ENCODE data around the gene SLIT1.

The SLIT1 gene

DNA sequence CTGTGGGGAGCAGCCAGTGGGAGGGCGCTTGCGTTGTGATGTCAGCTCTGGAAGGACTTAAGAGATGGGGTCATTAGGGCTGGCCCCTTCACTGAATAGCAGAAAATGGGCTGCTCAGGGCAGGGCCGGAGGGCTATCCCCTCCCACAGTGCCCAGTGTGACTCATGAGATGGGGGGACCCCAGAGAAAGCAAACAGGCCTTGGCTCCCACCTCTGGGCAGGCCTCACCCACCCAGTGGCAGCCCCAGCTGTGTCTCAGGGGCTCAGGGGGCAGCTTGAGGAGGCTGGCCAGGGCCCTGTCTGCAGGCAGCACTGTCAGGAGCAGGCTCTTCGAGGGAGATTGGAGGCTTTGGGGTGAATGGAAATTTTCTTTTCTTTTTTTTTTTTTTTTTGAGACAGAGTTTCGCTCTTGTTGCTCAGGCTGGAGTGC is 168.3 kb downstream of the SLIT1 start:
- DNase-seq: no peak

DNA sequence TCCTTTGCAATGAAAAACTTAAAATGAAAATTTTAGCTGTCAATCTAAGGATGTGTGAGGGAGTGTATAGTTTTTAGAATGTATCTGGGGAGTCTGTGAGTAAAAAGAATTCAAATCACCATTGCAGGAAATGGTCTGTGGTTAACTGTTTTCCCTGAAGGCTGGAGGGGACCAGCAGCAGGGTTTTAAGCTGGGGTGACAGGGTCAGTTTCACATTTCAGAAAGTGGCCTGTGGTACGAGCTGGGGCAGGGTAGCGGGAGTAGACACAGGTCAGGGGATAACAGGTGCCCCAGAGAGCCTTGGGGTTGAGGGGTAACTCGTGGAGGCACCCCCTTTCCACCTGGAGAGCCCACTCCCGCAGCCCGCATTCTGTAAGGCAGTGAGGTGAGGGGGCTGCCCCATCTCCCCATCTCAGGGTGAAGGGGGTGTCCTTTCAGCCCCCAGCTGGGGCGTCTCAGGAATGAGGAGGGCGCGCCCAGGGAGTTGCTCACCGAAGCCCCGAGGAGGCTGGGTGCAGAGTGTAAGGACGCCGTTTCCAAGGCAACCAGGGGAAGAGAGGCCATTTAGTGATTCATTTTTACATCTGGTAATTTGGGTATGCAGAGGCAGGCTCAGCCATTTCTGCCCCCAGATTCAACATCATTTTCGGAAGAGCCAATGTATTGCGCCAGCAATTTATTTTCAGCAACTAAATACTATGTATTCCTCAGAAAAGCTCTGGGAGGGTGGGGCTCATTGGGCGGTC is 168.9 kb downstream of the SLIT1 start:
- no peak for DNase-seq

DNA sequence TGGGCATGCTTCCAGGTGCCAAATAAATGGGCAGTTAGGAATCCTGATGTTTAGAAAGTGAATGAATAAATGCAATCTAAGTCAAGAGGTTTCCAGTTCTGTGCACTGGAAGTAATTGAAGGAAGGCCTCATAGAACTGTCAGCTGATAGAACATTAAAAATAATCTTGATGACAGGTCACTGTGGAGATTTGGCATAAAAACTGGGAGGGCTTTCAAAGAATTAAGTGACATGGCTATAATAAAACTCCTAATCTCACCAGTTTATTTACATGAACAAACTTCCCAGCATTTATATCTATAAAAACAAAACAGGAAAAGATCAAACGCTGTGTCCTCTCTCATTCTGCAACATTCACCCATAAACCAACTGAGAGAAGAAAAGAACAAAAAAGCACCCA is 170.5 kb downstream of the SLIT1 start:
- DNase-seq: no peak

DNA sequence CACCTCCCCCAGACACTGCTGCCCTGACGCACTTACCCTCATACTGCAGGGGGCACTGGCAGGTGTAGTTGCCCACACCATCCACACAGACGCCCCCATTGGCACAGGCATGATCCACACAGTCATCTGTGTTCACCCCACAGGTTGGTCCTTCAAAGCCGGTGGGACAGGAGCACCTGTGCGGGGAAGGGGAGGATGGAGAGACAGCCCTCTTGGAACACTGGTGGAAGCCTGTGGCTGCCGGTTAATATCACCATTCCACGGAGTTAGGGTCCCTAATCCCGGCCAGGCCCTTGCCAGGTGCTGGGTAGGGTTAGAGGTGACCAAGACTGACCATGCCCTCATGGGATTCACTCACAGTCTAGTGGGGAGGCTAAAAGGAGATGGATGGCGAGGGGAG is 171.8 kb downstream of the SLIT1 start:
- no peak for DNase-seq

DNA sequence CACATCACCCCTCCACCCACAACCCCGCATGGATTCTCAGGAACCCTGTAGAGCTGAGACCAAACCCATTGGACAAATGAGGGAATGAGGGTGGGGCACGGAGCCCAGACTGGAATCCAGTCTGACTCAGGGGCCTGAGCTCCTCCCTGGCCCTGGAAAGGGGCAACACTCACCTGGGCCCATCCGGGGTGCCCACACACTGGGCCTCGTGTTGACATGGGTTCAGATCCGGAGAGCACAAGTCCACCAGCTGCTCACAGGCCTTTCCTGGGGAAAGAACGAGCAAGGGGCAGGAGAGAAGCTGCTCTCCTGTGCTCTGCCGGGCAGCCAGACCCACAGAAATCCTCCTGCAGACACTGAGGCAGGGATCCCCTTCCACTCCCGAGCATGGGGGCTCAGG is 172.2 kb downstream of the SLIT1 start:
- DNase-seq: no peak

DNA sequence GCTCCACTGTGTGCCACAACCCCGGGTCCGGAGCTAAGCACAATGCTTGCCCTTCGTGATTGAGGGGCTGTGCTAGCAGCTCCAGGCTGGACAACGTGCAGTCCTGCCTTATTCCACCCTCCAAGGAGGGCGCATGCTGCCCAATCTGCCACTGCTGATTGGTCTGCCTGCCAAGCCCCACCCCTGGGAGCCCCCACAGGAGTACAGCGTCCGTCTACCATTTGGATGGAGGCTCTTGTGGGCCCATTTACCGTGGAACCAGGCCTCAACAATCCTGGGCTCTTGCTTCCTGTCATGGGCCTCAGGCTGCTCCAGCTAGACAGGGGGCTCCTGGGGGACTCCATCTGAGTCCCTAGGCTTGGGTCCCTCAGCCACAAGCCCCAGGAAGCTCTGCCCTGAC is 173.3 kb downstream of the SLIT1 start:
- DNase-seq: no peak

DNA sequence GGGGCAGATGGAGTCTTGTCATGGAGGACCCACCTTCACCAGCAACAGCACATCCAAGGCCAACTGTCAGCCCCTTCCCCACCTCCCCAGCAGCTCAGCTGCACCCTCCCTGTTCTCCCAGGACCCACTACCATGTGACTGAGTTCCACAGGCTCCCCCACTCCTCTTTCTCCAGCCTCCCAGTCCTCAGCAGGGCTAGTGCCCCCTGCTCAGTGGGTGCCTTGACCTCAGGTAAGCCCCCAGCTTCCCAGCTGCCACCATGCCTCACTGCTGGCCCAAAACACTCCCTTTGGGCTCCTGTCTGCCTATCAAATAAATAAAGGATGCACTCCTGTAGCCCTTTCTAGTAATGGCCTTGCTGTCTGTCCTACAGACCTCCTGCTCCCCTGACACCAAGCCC is 174.4 kb downstream of the SLIT1 start:
- no peak for DNase-seq

DNA sequence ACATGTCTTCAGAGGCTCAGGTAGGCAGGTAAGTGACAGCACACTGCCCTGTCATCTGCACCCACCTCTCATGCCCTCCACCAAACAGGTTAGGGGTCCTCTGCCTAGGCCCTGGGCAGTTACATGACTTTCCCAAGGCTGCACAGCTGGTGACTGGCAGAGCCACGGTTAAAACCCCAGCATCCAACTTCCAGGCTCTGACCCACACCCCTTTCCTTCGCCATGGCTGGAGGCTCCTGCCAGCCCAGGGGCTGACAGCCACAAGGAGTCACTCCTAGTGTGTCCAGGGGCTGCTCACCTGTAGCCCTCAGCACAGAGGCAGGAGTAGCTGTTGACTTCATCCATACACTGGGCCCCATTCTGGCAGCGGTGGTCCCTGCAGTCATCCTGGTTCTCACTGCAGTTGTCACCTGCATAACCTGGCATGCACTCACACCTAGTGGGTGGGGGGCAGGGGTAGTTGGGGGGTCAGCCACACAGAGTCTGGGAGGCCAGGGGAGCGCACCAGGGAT is 175.0 kb downstream of the SLIT1 start:
- no peak for DNase-seq

DNA sequence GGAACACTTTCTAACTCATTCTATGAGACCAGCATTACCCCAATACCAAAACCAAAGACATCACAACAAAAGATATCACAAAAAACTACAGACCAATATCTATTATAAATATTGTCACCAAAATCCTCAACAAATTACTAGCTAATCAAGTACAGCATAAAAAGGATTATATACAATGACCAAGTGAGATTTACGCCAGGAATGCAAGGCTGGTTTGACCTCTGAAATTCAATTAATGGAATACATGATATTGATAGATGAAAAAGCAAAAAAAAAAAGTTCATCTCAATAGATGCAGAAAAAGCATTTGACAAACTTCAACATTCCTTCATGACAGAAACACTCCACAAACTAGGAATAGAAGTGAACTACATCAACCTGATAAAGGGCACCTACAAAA is 178.3 kb downstream of the SLIT1 start:
- DNase-seq: no peak

DNA sequence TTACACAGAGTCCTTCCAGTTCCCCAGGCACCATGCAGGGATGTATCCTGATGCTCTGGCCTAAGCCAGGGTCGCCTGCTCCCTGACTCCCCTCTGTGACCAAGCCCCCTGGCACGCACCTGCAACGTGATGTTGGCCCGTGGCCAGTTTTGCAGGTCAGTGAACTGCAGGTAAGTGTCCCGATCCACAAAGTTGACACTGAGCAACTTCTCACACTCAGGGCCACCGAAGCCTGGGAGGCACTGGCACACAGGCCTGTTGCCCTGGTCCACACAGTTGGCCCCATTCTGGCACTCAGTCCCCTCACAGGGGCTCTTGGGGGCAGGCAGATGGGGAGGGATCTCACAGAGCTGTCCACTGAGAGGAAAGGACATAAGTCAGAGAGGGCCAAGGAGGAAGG is 179.4 kb downstream of the SLIT1 start:
- DNase-seq: no peak

DNA sequence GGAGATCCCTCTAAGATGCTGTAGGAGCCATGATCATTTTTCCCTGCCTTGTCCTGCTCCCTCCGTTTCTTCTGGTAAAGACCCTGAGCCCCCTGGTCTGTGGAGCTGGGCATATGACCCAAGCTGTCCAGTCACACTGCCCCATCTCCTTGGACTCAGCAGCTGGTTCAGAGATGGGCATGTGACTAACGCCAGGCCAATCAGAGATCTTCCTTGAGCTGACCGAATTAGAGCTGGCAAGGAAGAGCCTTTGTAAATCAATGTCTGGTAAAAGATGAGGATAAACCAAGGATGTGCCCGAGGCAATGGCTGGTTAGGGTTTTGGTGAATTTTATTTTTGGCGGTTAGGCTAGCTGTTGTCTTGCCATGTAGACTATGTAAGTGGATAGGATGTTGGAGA is 180.4 kb downstream of the SLIT1 start:
- no peak for DNase-seq

DNA sequence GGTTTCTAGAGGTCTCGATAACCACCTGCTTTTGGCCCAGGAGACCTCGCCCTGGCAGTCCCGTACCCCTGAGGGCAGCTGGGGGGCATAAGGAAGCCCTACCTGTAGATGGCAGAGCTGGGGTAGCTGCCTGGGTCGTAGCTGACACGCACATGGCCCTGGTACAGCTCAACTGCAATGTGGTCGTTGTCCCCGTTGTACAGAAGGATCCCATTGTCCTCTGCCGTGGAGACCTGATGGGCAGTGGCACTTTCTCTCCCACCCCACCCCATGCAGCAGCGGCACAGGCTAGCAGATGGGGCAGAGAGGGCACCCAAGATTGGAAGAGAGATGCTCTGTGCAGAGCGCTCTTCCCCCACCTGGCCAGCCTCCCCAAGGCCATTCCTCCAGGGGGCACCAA is 181.2 kb downstream of the SLIT1 start:
- DNase-seq: no peak

DNA sequence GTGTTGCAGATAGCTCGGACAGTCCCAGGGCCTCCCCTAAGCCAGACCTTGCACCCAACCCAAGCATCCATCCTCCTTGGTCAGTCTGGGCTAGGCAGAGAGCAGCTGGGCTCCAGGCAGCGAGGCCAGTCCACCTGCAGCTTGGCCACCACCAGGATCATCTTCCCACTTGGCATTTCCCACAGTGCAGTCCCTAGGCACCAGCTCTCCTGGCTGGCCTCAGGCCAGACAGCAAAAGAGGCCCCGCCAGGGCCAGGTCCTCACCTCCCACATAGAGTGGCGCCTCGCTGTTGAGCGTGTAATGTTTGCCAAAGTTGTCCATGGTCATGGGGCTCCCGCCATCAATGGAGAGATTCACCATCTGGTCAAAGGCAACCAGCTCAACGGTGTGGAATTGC is 182.0 kb downstream of the SLIT1 start:
- DNase-seq: no peak

DNA sequence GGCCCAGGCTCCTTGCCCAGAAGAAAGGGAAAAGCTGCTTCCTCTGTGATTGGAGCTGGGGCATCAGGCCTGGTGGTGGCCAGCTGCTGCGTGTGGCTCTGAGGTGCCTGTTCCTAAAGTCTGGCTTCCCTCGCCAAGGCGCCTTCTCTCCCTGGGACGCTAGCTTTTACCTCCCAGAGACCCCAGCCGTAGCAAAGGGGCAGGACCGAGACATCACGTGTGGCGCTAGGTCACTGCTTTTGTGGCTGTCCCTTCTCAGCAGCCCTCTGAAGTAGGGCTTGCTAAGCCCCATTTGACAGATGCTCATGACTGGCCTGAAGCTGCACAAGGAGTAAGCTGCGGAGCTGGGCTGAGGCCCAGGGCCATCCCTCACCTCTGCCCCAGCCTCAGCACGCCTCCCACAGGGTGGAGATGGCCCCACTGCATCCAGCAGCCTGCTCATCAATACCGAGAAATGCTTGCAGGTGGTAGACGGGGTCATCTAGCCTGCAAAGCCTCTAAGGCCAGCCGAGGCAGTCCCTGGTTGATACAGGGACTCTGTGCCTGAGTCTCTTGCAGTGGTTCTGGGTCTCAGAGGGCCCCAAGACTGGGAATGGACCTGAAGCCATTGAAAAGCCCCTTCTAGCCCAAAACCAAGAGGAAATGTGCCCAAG is 182.5 kb downstream of the SLIT1 start:
- no peak for DNase-seq

DNA sequence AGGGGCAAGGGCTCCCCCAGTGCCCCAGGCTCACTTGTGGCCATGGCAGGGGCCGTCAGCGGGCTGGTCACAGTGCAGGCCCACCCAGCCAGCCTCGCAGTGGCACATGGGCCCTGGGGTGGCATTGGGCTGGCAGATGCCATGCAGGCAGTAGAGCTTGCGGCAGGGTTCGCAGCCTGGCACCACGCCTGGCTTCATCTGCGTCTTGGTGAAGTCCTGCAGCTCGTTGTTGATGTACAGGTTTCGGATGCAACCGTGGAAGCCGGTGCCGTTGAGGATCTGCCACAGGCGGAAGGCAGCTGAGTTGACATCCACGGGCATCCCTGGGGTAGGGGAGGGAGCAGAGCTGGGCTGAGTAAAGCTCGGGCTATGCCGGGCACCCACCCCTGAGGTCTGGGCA is 183.1 kb downstream of the SLIT1 start:
- DNase-seq: no peak

DNA sequence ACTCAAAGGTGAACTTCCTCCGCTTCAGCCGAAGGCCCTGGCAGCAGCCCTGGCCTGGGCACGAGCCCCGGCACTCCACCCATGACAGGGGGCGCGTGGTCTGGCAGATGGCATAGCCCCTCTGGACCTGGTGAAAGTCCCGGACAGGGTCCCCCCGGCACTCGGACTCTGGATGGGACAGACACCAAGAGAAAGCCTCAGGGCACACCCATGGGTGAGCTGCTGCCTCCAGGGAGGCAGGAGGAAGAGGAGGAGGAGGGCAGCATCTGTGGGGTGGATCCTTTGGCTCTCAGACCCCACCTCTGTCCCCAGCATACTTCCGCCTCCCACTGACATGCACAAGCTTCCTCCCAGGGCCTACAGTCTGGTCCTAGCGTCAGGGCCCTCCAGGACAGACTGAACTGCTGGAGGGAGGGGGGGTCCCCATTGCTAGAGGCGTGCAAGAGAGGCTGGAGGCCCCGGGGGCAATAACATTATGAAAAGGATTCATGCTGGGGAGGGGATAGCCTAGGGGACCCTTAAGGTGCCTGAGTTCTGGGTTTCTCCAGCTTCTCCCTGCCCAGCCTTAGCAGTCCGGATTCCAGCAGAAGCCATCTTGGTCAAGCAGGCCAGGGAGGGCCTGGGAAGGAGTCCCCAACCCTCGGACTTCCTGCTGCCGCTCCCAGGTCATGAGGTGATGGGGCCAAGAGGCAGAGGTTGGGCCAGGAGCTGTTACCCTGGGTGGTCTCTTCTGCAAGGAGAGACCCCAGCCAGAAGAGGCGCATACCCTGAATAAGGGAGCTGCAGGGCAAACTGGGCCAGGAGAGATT is 184.4 kb downstream of the SLIT1 start:
- no peak for DNase-seq

DNA sequence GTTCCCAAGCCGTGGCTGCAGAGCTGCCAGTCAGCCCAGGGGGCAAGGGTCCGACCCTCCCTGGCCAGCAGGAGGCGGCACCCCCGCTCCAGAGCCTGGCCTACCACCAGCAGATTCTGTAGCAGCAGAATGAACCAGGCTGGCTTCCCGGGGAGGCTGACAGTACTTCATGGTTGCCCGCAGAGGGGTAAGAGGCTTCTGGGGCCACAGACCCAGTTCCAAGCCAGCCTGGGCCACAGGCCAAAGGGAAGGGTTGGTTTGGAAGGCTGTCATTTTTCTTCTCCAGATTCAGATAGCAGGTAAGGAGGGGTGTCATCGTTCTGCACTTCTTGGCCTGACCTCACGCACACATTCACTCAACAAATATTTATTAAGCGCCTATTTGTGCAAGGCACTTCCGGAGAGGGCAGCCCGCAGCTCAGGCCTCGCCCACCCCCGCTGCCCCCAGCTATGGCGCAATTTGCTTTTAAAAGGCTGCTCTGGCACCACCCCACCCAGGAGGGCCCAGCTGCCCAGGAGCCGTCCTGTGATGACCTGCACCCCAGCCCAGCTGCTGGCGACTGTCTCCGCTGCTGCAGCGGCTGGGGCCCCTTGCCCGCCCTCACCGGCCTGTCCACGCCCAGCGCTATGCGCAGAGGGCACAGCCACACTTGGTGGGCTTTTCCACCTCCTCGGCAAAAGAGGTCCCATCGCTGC is 185.1 kb downstream of the SLIT1 start:
- no peak for DNase-seq

DNA sequence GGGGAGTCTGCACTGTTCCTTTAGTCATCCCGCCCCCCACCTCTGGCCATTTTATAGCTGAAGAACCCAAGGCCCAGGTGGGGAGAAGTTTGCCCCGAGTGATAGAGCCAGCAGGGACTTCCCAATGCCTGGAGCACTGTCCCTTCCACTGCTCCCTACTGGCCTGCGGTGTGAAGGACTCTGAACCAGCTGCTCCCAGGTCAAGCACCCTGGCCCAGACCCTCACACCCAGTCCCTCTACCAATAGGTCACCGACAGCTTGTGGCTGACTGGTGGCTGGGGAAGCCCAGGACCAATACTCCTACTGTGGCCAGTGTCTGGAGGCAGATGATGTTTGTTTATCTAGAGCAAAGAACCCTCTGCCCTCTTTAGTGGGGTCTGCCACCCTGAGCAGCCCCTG is 185.8 kb downstream of the SLIT1 start:
- DNase-seq: no peak

DNA sequence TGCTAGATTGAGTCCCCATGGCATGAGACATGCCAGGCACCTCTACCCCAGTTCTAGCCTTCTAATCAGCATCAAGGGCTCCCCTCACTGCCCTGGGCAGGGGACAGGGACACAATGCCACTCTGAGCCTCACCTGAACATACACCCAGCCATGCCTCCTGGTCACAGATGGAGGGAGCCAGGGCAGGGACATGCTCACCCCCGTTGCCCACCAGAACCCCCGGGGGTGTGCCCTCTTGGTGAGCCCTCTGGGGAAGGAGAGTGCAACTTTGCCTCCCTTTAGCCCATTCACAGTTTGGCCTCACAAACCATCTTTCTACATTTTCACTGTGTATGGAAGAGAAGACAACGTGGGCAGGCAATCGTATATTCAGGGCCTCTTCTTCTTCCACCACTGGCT is 186.4 kb downstream of the SLIT1 start:
- no peak for DNase-seq

DNA sequence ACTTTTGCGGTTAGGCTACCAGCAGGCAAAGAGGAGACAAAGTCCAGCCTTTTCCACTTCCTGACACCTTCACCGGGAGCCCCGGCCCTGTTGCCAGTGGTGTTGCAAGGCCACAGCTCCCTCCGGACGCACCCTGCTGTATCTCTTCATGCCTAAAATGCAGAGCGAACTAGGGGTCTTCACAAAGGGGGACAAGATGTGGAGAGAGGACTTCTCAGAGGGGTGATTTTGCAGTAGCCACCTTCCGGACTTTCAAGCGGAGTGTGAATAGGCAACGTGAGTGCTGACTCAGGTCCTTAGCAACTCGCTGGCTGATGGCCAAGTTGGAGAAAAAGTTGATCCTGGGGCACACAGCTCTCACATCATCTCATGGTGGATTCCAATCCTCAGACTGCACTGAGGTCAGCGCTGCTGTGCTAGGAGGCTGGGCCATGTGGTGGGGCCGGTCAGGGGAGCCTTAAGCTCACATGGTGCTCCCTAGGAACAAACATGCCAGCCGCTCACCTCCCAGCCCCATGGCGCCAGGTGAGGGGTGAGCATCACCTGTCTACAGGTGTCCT is 187.3 kb downstream of the SLIT1 start:
- no peak for DNase-seq

DNA sequence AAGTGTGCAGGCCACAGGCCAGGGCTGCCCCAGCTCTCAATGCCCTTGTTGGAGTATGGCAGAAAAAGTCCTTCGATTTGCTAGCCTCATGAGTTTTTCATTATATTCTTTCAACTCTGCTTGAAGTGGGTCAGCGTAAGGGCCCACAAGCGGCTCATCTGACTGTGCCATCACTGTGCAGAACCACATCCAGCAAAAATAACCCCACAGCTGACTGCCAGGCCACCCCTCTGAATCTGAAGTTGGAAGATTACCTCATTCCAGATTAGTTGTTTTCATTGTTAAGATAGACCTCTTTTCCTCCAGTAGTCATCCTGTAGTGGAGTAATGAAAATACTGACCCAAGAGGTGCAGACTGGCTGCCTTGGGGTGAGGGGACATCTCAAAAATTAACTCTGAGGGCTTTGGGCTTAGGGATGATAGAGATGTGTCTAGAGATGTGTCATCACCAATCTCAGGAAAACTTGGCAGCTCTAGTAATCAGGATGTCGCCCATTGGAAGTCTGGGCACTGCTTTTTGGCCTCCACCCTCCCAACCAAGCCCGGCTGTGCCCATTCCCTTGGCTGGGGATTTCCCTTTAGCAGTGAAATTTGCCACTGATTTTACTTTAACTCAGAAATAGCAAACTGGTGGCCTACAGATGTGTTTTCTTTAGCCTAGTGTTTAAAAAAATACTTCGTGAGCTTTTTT is 189.3 kb downstream of the SLIT1 start:
- no peak for DNase-seq

DNA sequence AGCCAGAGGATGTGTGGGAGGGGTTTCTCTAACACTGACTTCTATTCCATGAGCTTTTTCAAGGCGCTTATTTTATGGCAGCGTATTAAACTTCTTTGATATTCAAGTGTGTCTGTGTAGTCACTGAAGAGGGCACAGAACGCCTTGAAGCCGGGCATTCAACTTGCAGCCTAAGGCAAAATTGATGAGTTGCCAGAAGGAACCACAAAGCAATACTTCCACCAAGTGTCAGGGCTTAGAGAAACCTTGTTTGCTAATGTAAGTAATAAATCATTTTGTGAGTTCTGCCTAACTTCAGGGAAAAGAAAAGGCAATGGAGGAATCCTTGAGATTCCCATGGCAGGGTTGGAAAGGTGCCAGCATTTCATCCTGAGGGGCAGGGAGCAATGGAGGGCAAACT is 189.9 kb downstream of the SLIT1 start:
- no peak for DNase-seq
